Keratinocyte (primary cell): Measurements from ENCODE around the gene LANCL2. TPM values are rescaled to one million over a fixed set of nuclear protein-coding genes. Genes with fewer than 3 reads are reported as not detected.

Source experiments
- DNase-seq: peaks from one replicate; pipeline ENCODE4 v3.0.0-alpha.2; 2011; ENCODE audit warnings: low read depth, missing footprints, low spot score
- FAIRE-seq: peaks from 2 replicates; lab custom pipeline; 2011; peaks lifted over from hg19 to GRCh38; lab: Jason Lieb, UNC
- H2AFZ ChIP-seq: 2 replicates; pipeline ENCODE4 v1.6.0; 2012; ENCODE audit warnings: low read length, control low read depth, inconsistent platforms; ENCODE audit not compliant: control insufficient read depth
- H3K27ac ChIP-seq: 2 replicates; pipeline ENCODE4 v1.5.1; 2011; ENCODE audit warnings: low read length; ENCODE audit not compliant: control insufficient read depth, insufficient read depth
- H3K27me3 ChIP-seq: 3 replicates; pipeline ENCODE4 v1.6.0; 2011; ENCODE audit warnings: low read length; ENCODE audit not compliant: control insufficient read depth, insufficient read depth; ENCODE audit errors: extremely low read depth
- H3K36me3 ChIP-seq, 2 experiments: 2 replicates in 1 of 2; 3 replicates in 1 of 2; pipeline ENCODE4 v1.5.1; 2011; ENCODE audit warnings: low read length in 2 of 2, mild to moderate bottlenecking in 1 of 2; ENCODE audit not compliant: control insufficient read depth in 2 of 2, insufficient read depth in 2 of 2; ENCODE audit errors: extremely low read depth in 1 of 2
- H3K4me1 ChIP-seq: 3 replicates; pipeline ENCODE4 v1.5.1; 2011; ENCODE audit warnings: low read length; ENCODE audit not compliant: control insufficient read depth, insufficient read depth; ENCODE audit errors: extremely low read depth
- H3K4me2 ChIP-seq: 3 replicates; pipeline ENCODE4 v1.6.0; 2011; ENCODE audit warnings: low read depth, low read length; ENCODE audit not compliant: control insufficient read depth, insufficient read depth; ENCODE audit errors: extremely low read depth
- H3K4me3 ChIP-seq, 3 experiments: fragments of 200-600 bp in 1 of 3; sonication (generic) in 1 of 3; 2 replicates in 2 of 3; 3 replicates in 1 of 3; pipeline ENCODE4 v1.5.1; 2011 to 2016; ENCODE audit warnings: low read length in 3 of 3, mild to moderate bottlenecking in 3 of 3, control low read depth in 2 of 3, inconsistent platforms in 1 of 3, low read depth in 1 of 3, mixed read lengths in 1 of 3, mixed run types in 1 of 3, moderate library complexity in 1 of 3; ENCODE audit not compliant: control insufficient read depth in 2 of 3, insufficient read depth in 2 of 3; ENCODE audit errors: extremely low read depth in 1 of 3
- H3K79me2 ChIP-seq: 2 replicates; pipeline ENCODE4 v1.6.0; 2012; ENCODE audit warnings: low read length; ENCODE audit not compliant: control insufficient read depth, insufficient read depth
- H3K9ac ChIP-seq: 3 replicates; pipeline ENCODE4 v1.6.0; 2011; ENCODE audit warnings: low read length; ENCODE audit not compliant: control insufficient read depth, insufficient read depth; ENCODE audit errors: extremely low read depth
- H3K9me1 ChIP-seq: 3 replicates; pipeline ENCODE4 v1.6.0; 2011; ENCODE audit warnings: low read length; ENCODE audit not compliant: control insufficient read depth, insufficient read depth; ENCODE audit errors: extremely low read depth
- H3K9me3 ChIP-seq: 2 replicates; pipeline ENCODE4 v1.5.1; 2012; ENCODE audit warnings: low read depth, low read length; ENCODE audit not compliant: control insufficient read depth
- H4K20me1 ChIP-seq: 3 replicates; pipeline ENCODE4 v1.6.0; 2011; ENCODE audit warnings: low read length; ENCODE audit not compliant: control insufficient read depth, insufficient read depth; ENCODE audit errors: extremely low read depth
- CTCF ChIP-seq, 3 experiments: IDR thresholded peaks in 1 of 3; conservative IDR thresholded peaks in 1 of 3; optimal IDR thresholded peaks in 1 of 3; 2 replicates in 2 of 3; 3 replicates in 1 of 3; pipeline versions ENCODE3 to v1.5.1; 2011; ENCODE audit warnings: low read length in 3 of 3, mild to moderate bottlenecking in 3 of 3, moderate library complexity in 2 of 3, control low read depth in 1 of 3, inconsistent platforms in 1 of 3; ENCODE audit not compliant: insufficient read depth in 2 of 3; ENCODE audit errors: extremely low read depth in 1 of 3
- EZH2 ChIP-seq: IDR thresholded peaks from one replicate; pipeline ENCODE4 v1.6.1; 2012; ENCODE audit warnings: inconsistent platforms, mild to moderate bottlenecking, low read length, moderate library complexity
- dilution Hi-C: fragments of 300-500 bp; cut with MboI; formaldehyde crosslinking; loops from one replicate; pipeline ENCODE4 v1.7.0; 2020; ENCODE audit warnings: low sequenced_read_pairs; ENCODE audit not compliant: extremely low pct_ligation_motif_present
- polyA plus RNA-seq, 5 experiments: library from polyadenylated mRNA; depleted of rRNA in 3 of 5; stranded (reverse) in 3 of 5; stranded (forward) in 1 of 5; unstranded in 1 of 5; fragments of >200 nt; gene quantifications; 1 replicate in 1 of 5; 2 replicates in 3 of 5; 3 replicates in 1 of 5; pipeline versions ENCODE4 v1.2.1 to v1.2.3, GENCODE V29; 2011 to 2012; ENCODE audit warnings: missing spikeins in 2 of 5, low read depth in 1 of 5, low replicate concordance in 1 of 5

Gene LANCL2
- polyA plus RNA-seq, 1 donor (not counting 4 experiments of a cell fraction or from before 2014, with no cell fraction given): 14.5 TPM

GRCh38 chr7:55467047-55467593 lies 102.0 kb downstream of the LANCL2 start:
- H3K9ac ChIP-seq: no peak overlapping the region
- H3K27me3 ChIP-seq: no peaks in the 10 kb centered on the region
- no peaks in the 10 kb centered on the region for H3K9me1 ChIP-seq
- no peak for FAIRE-seq
- H3K4me2 ChIP-seq: no peak overlapping the region
- H4K20me1 ChIP-seq: no peaks in the 10 kb centered on the region
- no peak for DNase-seq
- no peak for TF ChIP-seq EZH2
- no peak for TF ChIP-seq CTCF (optimal IDR thresholded peaks at IDR 0.05 in 1 of 3, IDR thresholded peaks at IDR 0.05 in 1 of 3, conservative IDR thresholded peaks at IDR 0.05 in 1 of 3; ENCODE audit: extremely low read depth in 1 of 3, insufficient read depth in 2 of 3, low read length in 3 of 3)
- no peaks in the 10 kb centered on the region for H3K79me2 ChIP-seq
- dilution Hi-C loops: no loop called here
- H3K36me3 ChIP-seq: peaks cover 0 to 5% of the 10 kb centered on the region in 2 experiments
- H2AFZ ChIP-seq: no peak overlapping the region
- H3K4me1 ChIP-seq: no peaks in the 10 kb centered on the region
- H3K9me3 ChIP-seq: no peaks in the 10 kb centered on the region
- H3K4me3 ChIP-seq: no peak overlapping the region
- no peak overlapping the region for H3K27ac ChIP-seq

GRCh38 chr7:55468495-55468894 lies 103.4 kb downstream of the LANCL2 start:
- no peak overlapping the region for H3K9ac ChIP-seq
- no peak overlapping the region for H3K4me2 ChIP-seq
- TF ChIP-seq CTCF (optimal IDR thresholded peaks at IDR 0.05 in 1 of 3, IDR thresholded peaks at IDR 0.05 in 1 of 3, conservative IDR thresholded peaks at IDR 0.05 in 1 of 3; ENCODE audit: extremely low read depth in 1 of 3, insufficient read depth in 2 of 3, low read length in 3 of 3) (no peak), EZH2 (no peak)
- no peak overlapping the region for H3K27ac ChIP-seq
- FAIRE-seq (no peak), DNase-seq (no peak)
- no peaks in the 10 kb centered on the region for H3K9me3 ChIP-seq
- peaks cover 0 to 8% of the 10 kb centered on the region in 2 experiments for H3K36me3 ChIP-seq
- no peaks in the 10 kb centered on the region for H4K20me1 ChIP-seq
- H3K27me3 ChIP-seq: no peaks in the 10 kb centered on the region
- H2AFZ ChIP-seq: no peak overlapping the region
- no peaks in the 10 kb centered on the region for H3K9me1 ChIP-seq
- dilution Hi-C loops: no loop called here
- H3K79me2 ChIP-seq: no peaks in the 10 kb centered on the region
- H3K4me1 ChIP-seq: no peaks in the 10 kb centered on the region
- H3K4me3 ChIP-seq: no peak overlapping the region
